Measurements from ENCODE around the gene PPP2R2B.

Gene PPP2R2B

GRCh38 chr5:146687630-146688029 lies 190.9 kb downstream of the PPP2R2B start:
- no peak for TF ChIP-seq CTCF (IDR thresholded peaks at IDR 0.05)
- H3K9me3 ChIP-seq (ENCODE audit: control insufficient read depth, low read length), result no peaks in the 10 kb centered on the region
- no peak overlapping the region for H3K4me2 ChIP-seq (ENCODE audit: low read length)

DNA sequence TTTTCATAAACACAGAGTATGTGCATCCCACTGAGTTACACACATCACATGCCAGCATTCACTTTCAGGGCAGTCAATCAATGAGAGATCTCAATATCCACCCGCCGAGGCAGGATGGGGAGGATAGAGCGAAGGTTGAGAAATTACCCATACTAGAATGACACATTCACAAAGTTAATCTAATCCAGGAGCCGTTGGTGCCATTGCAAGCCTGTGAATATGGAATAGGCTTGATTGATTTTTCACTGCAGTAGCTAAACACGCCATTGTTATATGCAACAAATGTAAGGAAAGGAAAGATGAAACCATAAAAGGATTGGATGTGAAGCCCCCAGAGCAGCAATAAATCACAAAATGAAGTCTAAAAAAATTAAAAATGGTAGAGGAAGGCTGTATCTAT lies 194.7 kb downstream of the PPP2R2B start:
- Histone ChIP-seq H3K36me3 (ENCODE audit: control insufficient read depth, insufficient read depth, low read length) (no peaks in the 10 kb centered on the region), H3K4me1 (peaks cover 17% of the 10 kb centered on the region), H3K9me3 (ENCODE audit: control insufficient read depth, low read length) (no peaks in the 10 kb centered on the region), H3K79me2 (no peaks in the 10 kb centered on the region), H3K27ac (no peak overlapping the region), H3K4me2 (ENCODE audit: low read length) (no peak overlapping the region), H2AFZ (no peak overlapping the region), H3K27me3 (ENCODE audit: control insufficient read depth, insufficient read depth, low read length) (no peaks in the 10 kb centered on the region), H3K9ac (no peak overlapping the region), H3K4me3 (ENCODE audit: low read depth, low read length) (no peak overlapping the region)
- TF ChIP-seq CTCF (IDR thresholded peaks at IDR 0.05), result no peak

More at GRCh38 chr5:146687630-146688029, 190.9 kb downstream of the PPP2R2B start:
- Histone ChIP-seq H3K27me3 (ENCODE audit: control insufficient read depth, insufficient read depth, low read length) (no peaks in the 10 kb centered on the region), H2AFZ (no peak overlapping the region), H3K4me3 (ENCODE audit: low read depth, low read length) (no peak overlapping the region), H3K9ac (no peak overlapping the region), H3K79me2 (no peaks in the 10 kb centered on the region), H3K36me3 (ENCODE audit: control insufficient read depth, insufficient read depth, low read length) (no peaks in the 10 kb centered on the region), H3K4me1 (no peaks in the 10 kb centered on the region), H3K27ac (no peak overlapping the region)

DNA sequence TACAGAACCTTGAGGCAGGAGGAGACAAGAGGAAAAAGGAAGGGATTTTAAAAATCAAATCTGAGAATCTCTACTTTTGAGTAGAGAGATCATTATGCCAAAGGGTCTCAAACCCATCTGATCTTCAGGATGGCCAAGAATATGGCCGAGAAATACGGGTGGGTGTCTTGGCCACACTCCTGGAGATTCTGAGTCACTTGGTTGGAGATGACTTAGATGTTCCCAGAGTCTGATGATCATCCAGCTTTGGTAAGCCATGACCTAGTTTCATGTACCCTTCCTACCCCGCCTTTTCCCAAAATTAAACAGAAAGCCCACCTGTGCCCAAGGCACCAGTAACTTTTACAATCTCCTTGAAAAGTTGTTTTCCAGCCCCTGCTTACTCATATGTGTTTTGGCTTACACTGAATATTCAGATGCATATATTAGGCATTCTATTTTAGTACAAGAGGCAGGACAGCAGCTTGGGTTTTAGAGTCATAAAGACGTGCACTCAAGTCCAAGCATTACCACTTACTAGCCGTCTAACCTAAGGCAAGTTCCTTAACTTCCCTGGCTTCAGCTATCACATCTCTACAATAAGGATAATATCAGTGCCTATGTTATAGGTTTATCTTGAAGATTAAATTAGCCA lies 195.5 kb downstream of the PPP2R2B start:
- H3K4me1 ChIP-seq, result peaks cover 17% of the 10 kb centered on the region
- H3K36me3 ChIP-seq (ENCODE audit: control insufficient read depth, insufficient read depth, low read length), result no peaks in the 10 kb centered on the region
- H3K9ac ChIP-seq, result no peak overlapping the region
- no peak overlapping the region for H3K4me2 ChIP-seq (ENCODE audit: low read length)
- H3K27me3 ChIP-seq (ENCODE audit: control insufficient read depth, insufficient read depth, low read length), result no peaks in the 10 kb centered on the region
- H2AFZ ChIP-seq, result no peak overlapping the region
- no peaks in the 10 kb centered on the region for H3K79me2 ChIP-seq
- no peak for TF ChIP-seq CTCF (IDR thresholded peaks at IDR 0.05)
- no peak overlapping the region for H3K4me3 ChIP-seq (ENCODE audit: low read depth, low read length)
- no peak overlapping the region for H3K27ac ChIP-seq
- no peaks in the 10 kb centered on the region for H3K9me3 ChIP-seq (ENCODE audit: control insufficient read depth, low read length)

- Histone ChIP-seq H3K4me3 (ENCODE audit: low read depth, low read length) (no peak overlapping the region), H3K9ac (no peak overlapping the region), H3K4me1 (peaks cover 17% of the 10 kb centered on the region), H3K27ac (peak overlapping the region; percentile 32), H2AFZ (no peak overlapping the region), H3K27me3 (ENCODE audit: control insufficient read depth, insufficient read depth, low read length) (no peaks in the 10 kb centered on the region), H3K9me3 (ENCODE audit: control insufficient read depth, low read length) (no peaks in the 10 kb centered on the region), H3K36me3 (ENCODE audit: control insufficient read depth, insufficient read depth, low read length) (no peaks in the 10 kb centered on the region), H3K79me2 (no peaks in the 10 kb centered on the region), H3K4me2 (ENCODE audit: low read length) (no peak overlapping the region)
- TF ChIP-seq CTCF (IDR thresholded peaks at IDR 0.05), result no peak
Measured at GRCh38 chr5:146681585-146682105, 196.9 kb downstream of the PPP2R2B start.

Data from parathyroid adenoma (tissue), 2 donors.